ENCODE measurements around the gene HLA-DQA1.

GRCh38 chr6:32609391-32609730 lies 27.8 kb upstream of the HLA-DQA1 start:
- TF ChIP-seq GATA2 (IDR thresholded peaks at IDR 0.05; ENCODE audit: low read depth, low read length) = no peak
- no peak for TF ChIP-seq GATA3 (IDR thresholded peaks at IDR 0.05; ENCODE audit: low read depth, low read length)
